Measurements from ENCODE around the gene SLC6A8. TPM values are rescaled to one million over a fixed set of nuclear protein-coding genes. Genes with fewer than 3 reads are reported as not detected.
"Not testable (repeated sequence)": the region's sequence is repeated elsewhere in the genome, so short reads cannot be mapped to it uniquely, and the experiment has no call there.

Gene SLC6A8
- total RNA-seq, 2 donors from 2014 or later: 25.4 to 95.4 TPM

DNA sequence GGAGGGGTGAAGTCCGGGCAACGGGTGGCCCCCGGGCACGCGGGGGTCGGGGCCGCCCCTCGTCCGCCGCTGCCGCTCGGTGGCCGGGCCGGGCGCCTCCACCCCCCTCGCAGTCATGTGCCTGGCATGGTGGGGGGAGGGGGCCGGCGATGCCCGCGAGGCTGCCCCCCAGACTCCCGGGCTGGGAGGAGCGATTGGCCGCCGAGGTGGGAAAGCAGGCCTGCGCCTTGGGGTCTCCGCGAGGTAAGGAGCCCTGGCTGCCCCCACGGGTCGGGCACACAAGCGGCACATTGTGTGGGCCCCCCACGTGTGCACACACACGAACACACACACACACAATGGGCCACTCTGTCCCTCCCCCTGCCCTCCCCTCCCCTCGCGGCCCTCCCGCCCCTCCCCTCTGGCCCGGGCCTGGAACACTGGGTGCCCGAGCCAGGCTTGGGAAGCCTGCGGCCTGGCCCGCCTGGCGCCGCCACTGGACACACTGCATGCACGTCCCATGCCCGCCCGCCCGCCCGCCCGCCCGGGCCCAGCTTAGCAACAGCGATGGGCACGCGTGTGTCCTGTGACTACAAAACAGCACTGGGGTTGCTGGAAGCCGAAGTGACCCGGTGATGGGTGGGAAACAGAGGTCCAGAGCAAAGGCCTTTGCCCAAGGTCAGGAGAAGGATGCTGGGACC lies 1.3 kb downstream of the SLC6A8 start:
- no peaks in the 10 kb centered on the region for H3K36me3 ChIP-seq
- no peaks in the 10 kb centered on the region for H3K27me3 ChIP-seq (replicated peaks; ENCODE audit: insufficient read depth)
- peak; percentile 43 for DNase-seq (ENCODE audit: low spot score)
- WGBS: 0% methylated on average over 7 of the region's 53 CpGs
- intact Hi-C loops (cut with DNase I): no loop called here
- peak overlapping the region; percentile 45 to 85 for H3K27ac ChIP-seq
- TF ChIP-seq POLR2A (IDR thresholded peaks at IDR 0.05) (no peak), POLR2AphosphoS5 (IDR thresholded peaks at IDR 0.05) (no peak)
- TF ChIP-seq, protein P1, sequence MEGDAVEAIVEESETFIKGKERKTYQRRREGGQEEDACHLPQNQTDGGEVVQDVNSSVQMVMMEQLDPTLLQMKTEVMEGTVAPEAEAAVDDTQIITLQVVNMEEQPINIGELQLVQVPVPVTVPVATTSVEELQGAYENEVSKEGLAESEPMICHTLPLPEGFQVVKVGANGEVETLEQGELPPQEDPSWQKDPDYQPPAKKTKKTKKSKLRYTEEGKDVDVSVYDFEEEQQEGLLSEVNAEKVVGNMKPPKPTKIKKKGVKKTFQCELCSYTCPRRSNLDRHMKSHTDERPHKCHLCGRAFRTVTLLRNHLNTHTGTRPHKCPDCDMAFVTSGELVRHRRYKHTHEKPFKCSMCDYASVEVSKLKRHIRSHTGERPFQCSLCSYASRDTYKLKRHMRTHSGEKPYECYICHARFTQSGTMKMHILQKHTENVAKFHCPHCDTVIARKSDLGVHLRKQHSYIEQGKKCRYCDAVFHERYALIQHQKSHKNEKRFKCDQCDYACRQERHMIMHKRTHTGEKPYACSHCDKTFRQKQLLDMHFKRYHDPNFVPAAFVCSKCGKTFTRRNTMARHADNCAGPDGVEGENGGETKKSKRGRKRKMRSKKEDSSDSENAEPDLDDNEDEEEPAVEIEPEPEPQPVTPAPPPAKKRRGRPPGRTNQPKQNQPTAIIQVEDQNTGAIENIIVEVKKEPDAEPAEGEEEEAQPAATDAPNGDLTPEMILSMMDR (IDR thresholded peaks at IDR 0.05): no peak
- no peaks in the 10 kb centered on the region for H3K4me1 ChIP-seq (replicated peaks)
- H3K4me3 ChIP-seq: peak overlapping the region; percentile 33 to 42
- H3K9me3 ChIP-seq: no peaks in the 10 kb centered on the region

GRCh38 chrX:153689654-153690465 lies 2.1 kb downstream of the SLC6A8 start:
- Histone ChIP-seq H3K9me3 (no peaks in the 10 kb centered on the region), H3K4me3 (peak overlapping the region in 1 of 2 donors; percentile 42), H3K4me1 (replicated peaks) (no peaks in the 10 kb centered on the region), H3K27ac (peak overlapping the region; percentile 22 to 85), H3K36me3 (no peaks in the 10 kb centered on the region), H3K27me3 (replicated peaks; ENCODE audit: insufficient read depth) (no peaks in the 10 kb centered on the region)
- TF ChIP-seq POLR2A (IDR thresholded peaks at IDR 0.05) (no peak), POLR2AphosphoS5 (IDR thresholded peaks at IDR 0.05) (no peak)
- TF ChIP-seq, protein P1 (IDR thresholded peaks at IDR 0.05): no peak
- no peak for DNase-seq (ENCODE audit: low spot score)
- intact Hi-C loops (cut with DNase I): no loop called here
- whole genome bisulfite sequencing: 88% methylated on average over 5 of the region's 19 CpGs

DNA sequence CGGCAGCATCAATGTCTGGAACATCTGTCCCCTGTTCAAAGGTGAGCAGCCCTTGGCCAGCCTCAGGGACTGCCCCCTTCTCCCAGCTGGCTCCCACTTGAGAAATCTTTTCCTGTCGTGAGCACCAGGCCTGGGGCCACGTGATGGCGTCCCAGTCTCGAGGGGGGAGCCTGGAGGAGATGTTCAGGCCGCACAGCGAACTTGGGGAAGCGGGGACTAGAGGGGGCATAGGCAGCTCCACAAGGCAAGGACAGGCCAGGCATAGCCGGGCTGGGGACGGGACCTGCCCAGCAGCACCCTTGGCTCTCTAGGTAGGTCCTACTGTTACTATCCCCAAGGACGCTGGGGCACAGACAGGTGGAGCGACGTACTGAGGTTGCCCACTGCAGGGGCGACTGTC lies 2.7 kb downstream of the SLC6A8 start:
- Histone ChIP-seq H3K36me3 (no peaks in the 10 kb centered on the region), H3K9me3 (no peaks in the 10 kb centered on the region), H3K27ac (no peak overlapping the region), H3K27me3 (replicated peaks; ENCODE audit: insufficient read depth) (no peaks in the 10 kb centered on the region), H3K4me3 (no peak overlapping the region), H3K4me1 (replicated peaks) (no peaks in the 10 kb centered on the region)
- no peak for DNase-seq (ENCODE audit: low spot score)
- intact Hi-C loops (cut with DNase I): no loop called here
- WGBS: 68% methylated on average over 8 of the region's 14 CpGs
- TF ChIP-seq POLR2A (IDR thresholded peaks at IDR 0.05): no peak
- no peak for TF ChIP-seq POLR2AphosphoS5 (IDR thresholded peaks at IDR 0.05)
- TF ChIP-seq, protein P1 (IDR thresholded peaks at IDR 0.05): no peak

DNA sequence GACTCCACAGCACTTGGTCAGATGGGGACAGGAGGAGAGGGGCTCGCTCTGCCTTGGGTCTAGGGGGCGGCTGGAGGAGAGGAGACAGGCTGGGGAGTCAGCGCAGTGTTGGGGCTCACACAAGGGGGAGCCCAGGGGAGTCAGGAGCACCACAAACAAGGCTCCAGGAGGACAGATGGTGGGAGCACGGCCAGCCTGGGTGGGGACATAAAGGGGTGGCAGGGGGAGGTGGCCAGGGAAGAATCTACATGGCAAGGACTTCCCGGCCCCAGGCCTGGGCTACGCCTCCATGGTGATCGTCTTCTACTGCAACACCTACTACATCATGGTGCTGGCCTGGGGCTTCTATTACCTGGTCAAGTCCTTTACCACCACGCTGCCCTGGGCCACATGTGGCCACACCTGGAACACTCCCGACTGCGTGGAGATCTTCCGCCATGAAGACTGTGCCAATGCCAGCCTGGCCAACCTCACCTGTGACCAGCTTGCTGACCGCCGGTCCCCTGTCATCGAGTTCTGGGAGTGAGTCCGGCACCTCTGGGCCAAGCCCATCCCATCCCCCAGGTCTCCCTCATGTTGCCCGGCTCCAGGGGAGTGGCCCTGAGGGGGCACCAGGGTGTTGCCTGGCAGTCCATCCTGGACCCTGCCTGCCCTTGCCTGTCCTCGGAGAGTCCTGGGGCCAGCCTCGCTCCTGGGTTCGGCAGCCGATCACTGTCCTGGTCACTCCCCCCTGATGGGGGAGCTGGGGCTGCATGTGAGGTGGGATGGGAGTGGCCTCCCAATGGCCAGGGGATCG lies 3.5 kb downstream of the SLC6A8 start:
- H3K4me1 ChIP-seq (replicated peaks); H3K4me3 ChIP-seq; H3K36me3 ChIP-seq; DNase-seq (ENCODE audit: low spot score); H3K27ac ChIP-seq; intact Hi-C loops (cut with DNase I); H3K27me3 ChIP-seq (replicated peaks; ENCODE audit: insufficient read depth); H3K9me3 ChIP-seq: not testable (repeated sequence)
- 82% methylated on average over 11 of the region's 21 CpGs for WGBS

GRCh38 chrX:153692003-153692402 lies 4.3 kb downstream of the SLC6A8 start:
- Histone ChIP-seq H3K4me1 (replicated peaks) (no peaks in the 10 kb centered on the region), H3K36me3 (no peaks in the 10 kb centered on the region), H3K27me3 (replicated peaks; ENCODE audit: insufficient read depth) (no peaks in the 10 kb centered on the region), H3K4me3 (no peak overlapping the region), H3K9me3 (no peaks in the 10 kb centered on the region), H3K27ac (no peak overlapping the region)
- WGBS: 47% methylated on average over 3 of the region's 4 CpGs
- no peak for DNase-seq (ENCODE audit: low spot score)
- intact Hi-C loops (cut with DNase I): no loop called here
- TF ChIP-seq, protein P1 (IDR thresholded peaks at IDR 0.05): no peak
- TF ChIP-seq POLR2A (IDR thresholded peaks at IDR 0.05): no peak
- TF ChIP-seq POLR2AphosphoS5 (IDR thresholded peaks at IDR 0.05): no peak

Measured in prostate gland (tissue), 2 donors.